GM21528 (cell line): ENCODE results near the gene ARHGAP20.
A peak's percentile ranks its signal among the peaks of the same experiment; 100 is the strongest.
"Not testable (repeated sequence)": the region's sequence is repeated elsewhere in the genome, so short reads cannot be mapped to it uniquely, and the experiment has no call there.

ENCODE experiments used
- ATAC-seq: cut with Tn5 transposase; IDR thresholded peaks from one replicate; pipeline ENCODE4 v1.9.1; 2021; ENCODE audit warnings: mild to moderate bottlenecking, moderate library complexity; ENCODE audit not compliant: unreplicated experiment, low FRiP score

ARHGAP20 gene

DNA sequence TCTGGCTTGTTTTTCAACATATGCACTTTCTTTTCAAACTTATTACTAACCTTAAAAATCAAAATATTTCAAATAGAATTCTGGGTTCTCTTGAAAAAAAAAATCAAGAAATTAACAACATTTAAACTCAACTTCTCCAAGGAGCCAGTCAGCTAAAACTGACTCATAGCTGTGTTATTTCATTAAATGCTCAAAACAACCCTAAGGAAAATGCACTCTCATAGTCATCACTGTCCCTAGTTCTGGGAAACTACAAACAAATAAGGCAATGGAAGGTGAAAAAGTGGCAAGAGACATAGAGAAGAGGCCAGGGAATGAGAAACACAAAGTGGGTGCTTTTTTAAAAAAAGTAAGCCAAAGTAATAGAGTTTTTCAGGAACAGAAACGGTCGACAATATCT, 4.1 kb upstream of the ARHGAP20 start:
- ATAC-seq, result no peak

DNA sequence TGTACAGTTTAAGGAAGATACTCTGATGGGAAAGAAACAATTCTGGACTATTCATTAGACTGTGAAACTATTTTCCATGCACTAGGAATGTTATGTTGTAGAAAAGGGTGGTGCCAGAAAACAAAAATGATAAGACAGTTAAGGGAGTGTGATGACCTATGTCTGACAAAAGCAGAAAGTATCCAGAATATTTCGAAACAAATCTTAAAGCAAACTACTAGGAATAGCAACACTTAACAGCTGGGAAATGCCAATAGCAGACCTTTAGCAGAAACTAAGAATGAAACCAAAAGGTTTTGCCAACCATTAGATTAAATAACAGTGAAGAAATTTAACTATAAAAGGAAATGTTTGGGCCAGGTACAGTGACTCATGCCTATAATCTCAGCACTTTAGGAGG, 3.3 kb upstream of the ARHGAP20 start:
- no peak for ATAC-seq

DNA sequence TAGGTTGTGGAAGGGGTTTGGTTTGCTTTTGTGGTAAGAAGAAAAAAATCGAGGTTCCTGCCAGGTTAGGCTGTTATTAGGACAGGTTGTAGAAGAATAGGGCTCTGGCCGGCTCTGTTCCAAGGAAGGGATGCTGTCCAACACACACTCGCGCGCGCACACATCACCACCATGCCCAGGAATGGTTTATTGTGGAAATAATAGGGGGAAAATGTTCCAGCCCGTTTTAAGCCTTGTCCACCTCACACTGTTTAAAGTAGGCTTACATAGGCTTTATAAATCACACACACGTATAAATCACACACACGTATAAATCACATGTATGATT, 1.2 kb upstream of the ARHGAP20 start:
- no peak for ATAC-seq

DNA sequence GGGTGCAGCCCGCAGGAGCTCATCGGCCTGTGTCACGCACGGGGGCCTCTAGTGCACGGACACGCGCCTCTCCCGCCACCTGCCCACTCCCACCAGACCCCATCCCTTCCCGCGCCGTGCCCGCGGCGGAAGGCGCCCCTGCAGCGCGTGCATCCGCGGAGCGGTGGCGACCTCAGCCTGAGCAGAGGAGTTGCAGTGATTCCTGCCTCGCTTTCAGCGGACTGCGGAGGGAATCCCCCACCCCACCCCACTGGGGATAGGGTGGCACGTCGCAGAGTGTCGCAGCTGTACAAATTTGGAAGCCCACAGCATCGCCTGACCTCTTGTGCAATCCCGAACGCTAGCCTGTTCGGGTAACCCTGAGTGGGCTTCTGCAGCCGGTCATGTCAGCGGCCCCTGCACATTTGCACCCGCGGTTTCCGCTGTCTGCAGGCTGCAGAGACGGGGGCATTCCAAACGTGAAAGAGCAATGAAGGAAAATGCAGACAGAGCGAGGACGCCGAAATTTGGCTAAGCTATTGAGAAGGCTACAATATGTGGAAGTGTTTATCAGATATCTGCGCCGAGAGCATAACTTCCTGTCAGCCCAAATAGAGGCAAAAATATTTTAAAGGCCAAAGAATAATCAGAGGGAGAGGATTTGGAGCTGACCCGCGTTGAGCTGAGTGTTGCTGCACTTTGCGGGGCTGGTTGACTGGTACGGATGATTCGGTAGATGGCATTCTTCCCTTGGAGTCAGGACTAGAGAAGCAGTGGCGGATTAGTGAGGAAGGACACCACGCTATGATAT, 617 bp upstream of the ARHGAP20 start:
- ATAC-seq, result peak; percentile 14

DNA sequence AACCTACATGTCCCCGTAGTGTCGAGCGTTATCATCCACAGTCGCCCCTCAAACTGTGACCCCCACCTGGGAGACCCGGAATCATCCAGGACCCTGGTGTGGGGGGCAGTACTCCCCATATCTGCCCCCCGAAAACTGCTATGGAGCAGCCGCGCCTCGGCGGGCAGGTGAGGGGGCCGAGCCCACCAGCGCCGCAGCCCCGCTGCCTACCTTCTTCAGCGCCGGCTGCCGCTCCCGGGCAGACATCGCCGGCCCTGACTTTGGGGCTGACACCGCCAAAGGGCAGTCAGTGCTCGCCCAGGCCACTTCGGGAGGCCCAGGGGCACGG, 825 bp downstream of the ARHGAP20 start:
- ATAC-seq, result no peak

DNA sequence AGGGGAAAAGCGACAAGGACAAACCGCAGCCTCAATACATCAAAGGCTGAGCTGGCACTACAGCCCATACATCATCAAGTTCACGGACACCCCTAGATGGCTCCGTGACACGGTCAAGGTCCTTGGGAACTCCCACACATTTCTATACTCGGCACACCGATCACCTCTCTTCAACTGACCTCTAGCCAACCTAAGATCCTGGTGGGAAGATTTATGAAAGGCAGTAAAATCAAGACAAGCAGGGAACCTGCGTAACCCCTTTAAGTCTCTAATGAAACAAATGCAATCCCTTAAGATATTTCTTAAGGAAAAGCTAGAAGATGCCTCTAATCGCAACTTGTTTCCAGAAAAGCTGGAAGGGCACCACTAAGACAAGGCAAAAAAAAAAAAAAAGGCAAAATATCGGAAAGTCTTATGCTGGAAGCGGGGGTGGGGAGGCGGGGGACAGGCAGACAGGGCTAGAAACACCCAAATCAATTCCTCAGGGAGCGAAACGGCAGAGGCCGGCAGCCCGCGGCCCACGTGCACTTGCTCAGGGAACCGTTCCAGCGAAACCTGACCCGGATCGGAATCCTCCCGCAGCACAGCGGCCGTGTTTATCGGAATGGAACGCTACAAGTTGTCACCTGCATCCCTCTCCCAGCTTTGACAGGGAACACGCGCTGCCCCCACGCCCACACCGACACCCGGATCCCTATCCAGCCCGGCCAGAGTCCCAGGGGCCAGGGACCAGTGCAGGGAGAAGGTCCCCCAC, 1.4 kb downstream of the ARHGAP20 start:
- ATAC-seq, result no peak

DNA sequence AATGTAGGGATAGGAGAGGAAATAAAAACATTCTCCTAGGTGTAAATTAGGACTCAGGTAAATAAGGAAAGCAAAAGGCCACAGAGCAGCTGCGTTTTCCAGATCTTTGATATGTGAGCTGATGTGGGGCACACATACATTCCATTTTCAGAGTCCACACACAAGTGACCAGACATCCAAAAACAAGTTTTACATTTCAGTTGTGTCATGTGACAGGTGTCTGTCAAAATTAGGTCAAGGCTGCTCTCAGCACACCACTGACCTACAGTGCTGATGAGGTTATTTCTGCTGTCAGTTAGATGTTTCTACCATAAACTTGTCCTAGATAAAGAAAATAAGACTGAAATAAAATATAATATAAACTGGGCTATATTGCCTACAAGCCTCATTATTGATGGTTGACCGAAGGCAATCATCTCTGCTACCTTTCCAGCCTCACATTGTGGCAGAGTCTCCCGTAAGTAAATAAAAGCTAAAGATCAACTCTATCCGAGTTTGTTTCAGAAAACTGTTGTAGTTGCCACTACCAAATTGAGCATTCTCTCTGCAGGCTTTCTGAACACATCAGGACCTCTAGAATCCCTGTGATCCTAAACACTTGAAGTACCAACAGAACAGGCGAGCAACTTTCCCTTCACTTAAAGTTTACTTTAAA, 7.9 kb downstream of the ARHGAP20 start:
- ATAC-seq, result no peak

DNA sequence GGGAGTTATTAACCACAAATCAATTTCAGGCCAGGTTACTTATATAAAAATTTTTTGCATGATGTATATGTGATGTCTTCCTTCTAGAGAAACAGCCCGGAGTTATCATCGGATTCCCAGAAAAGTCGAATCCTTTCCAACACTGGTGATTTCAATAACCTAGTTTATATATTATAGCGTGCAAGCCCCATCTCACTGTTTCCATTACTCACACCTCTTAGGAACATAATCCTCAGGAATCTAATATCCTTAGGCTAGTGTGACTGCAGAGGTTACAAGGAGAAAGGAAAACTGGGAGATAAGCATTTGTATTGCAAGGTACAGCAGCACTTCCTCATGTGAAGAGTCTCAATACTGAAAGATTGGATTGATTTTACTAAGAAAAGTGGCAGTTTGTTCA, 20.3 kb downstream of the ARHGAP20 start:
- no peak for ATAC-seq

DNA sequence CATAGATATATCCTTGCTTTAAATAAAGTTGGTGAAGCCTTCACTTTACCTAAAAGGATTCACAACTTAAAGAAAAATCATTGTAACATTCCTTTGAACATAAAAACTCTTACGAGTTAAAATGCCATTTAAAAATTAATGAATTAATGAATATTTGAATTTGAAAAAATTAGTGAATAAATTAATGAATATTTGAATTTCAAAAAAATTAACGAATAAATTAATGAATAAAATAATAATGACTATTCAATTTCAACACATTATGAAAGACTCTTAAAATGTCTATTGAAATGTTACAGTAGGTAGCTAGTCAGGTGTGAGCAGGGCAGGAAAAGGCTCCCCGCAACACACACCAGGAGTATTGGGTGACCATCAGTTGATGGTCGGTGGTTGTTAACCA, 22.9 kb downstream of the ARHGAP20 start:
- ATAC-seq, result no peak

DNA sequence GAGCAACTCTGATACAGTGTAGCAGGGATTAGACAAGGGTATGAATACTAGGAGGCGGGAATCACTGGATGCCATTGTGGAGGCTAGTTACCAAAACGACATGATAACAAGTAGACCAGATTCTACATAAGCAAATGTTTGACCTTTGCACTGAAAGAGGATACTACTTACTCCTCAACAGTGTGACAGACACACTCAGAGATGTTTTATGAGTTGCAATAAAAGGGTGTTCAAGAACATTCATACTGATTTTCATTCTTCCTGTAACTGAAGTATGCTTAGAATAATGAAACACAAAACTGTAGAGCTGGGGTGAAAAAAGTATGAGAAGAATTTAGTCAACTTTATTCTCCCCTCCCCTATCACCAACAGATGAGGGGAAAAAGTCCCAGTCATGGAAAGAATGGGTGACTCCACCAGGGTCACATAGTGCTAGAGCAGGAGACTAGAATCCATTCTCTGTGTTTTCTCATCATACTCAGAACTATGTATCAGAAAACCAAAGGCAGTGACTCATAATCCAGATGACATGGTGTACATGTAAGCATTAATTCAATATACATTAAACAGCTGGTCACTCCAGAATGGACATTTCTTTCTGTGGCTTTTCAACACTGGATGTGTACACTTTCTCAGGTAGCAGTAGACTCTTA, 32.8 kb downstream of the ARHGAP20 start:
- no peak for ATAC-seq

DNA sequence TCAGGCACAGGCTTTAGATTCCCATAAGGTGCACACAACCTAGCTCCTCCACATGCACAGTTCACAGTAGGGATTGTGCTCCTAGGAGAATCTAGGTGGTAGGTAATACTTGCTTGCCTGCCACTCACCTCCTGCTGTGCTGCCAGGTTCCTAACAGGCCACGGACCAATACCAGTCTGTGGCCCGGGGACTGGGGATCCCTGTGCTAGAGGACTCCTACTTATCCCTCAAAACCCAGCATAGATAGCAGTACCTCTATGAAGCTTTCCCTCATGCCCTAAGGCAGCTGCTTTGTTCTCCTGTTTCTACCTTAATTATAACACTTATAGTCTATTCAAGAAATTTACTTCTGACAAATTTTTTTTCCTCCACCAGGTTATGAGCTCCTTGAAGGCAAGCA, 36.7 kb downstream of the ARHGAP20 start:
- no peak for ATAC-seq

DNA sequence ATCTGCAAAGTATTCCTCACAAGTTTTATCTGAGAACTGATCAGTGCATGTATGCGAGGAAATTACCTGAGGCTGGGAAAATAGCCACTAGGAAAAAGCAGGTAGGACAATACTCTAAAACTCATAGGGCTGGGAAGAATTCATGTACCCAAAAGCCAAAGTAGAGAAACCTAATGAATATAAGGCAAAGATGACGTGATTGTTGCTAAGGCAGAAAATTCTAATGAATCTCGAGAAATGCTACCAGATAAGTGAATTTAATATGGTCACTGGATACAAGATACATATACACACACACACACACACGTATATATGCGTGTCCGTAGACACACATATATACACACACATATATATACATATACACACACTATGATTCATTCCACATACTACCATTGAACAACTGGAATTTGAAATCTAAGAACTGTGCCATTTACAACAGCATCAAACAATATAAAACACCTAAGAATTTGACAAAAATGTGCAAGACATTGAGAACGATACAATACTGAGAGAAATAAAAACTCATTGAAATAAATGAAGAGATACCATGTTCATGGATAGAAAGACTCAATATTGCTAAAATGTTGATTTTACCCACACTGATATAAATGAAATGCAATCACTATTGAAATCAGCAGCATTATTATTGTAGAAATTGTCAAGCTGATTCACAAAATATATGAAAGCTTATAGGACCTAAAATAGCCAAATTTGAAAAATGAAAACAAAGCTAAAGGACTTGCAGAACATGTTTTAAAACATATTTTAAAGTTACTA, 46.4 kb downstream of the ARHGAP20 start:
- no peak for ATAC-seq

DNA sequence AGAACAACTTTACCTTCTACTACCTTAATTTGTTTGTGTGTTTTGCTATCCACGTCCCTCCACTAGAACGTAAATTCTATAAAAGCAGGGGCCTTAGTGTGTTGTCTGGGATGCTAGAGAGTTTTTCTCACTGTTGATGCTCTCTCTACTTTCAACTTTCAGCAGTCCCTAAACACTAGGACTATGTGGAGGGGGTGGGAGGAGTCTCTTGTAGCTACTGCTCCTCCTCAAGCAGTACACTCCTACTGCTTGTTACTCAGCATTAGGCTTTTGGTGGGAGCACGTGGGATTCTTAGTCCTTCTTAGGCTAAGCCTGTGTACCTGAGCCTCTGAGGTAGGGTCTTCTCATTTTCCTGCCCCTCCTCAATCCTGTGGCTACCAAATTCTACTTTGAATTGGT, 56.3 kb downstream of the ARHGAP20 start:
- ATAC-seq, result no peak

DNA sequence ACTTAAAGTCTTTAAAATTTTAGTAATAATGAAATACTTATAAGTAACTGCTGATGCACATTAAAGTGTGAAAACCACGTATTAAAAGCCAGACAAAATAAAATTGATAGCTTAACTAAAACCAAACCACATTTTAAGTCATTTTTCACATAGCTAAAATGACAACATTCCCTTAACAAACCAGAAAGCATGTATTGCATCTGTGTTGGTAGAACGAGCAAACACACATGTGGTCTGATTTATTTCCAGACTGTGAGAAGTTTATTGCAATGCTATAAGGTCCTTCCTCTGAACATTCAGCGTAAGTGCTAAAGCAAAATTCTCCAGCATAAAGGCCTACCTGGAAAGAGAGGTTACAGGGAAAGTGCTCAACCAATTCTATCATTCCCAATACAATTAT, 57.8 kb downstream of the ARHGAP20 start:
- no peak for ATAC-seq

DNA sequence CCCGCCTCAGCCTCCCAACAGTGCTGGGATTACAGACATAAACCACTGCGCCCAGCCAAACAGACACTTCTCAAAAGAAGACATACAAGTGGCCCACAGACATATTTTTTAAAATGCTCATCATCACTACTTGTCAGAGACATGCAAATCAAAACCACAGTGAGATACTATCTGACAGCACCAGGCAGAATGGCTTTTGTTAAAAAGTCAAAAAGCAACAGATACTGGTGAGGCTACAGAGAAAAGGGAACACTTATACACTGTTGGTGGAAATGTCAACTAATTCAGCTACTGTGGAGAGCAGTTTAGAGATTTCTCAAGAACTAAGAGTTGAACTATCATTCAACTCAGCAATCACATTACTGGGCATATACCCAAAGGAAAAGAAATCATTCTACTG, 67.0 kb downstream of the ARHGAP20 start:
- no peak for ATAC-seq

DNA sequence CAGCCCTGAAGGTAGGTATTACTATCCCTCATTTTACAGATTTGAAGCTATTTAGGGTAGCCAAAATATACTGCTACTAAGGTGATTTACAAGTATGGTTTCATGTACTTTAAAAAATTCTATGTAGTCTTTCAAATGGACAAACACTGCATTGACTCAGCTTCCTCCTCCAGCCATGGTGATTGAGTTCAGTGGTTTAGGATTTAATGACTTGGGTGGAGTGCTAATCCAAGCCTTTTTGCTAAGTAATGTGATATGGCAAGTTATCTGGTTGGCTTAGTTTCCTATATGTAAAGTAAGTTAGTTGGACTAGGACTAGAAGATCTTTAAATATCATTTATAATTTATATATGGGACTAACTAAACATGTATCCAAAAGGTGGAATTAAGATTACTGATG, 77.9 kb downstream of the ARHGAP20 start:
- ATAC-seq, result no peak

DNA sequence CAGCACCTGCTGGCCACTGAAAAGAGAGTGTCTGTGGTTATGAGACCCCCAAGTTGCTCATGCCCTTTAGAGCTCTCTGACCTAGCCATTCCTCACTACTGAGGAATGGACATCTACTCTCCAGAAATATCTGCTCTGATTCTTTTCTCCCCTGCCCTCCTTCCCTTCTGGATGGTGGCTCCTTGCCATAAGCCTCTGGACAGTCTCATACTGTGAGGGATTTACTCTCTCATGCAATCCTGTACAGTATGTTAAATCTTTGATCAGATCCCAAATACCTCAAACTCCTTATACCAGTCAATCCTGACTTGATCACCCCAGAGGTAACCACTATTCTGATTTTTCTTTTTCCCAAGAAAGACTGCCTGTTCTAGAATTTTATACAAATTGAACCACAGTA, 80.7 kb downstream of the ARHGAP20 start:
- ATAC-seq, result no peak

DNA sequence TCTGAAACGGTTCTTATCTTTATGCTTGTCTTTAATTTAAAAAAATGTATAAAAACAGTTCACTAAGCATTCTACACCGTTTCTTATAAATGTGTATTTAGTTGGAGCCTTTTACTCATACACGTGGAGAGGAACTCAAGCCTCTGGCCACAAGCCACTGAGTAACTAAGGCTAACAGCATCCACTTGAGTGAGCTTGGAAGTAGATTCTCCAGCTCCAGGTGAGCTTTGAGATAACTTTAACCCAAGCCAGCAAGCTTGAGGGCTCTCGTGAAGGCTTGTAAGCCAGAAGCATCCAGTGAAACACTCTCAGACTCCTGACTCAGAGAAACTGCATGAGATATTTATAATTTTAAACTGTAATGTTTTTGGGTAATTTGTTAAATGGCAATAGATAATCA, 82.6 kb downstream of the ARHGAP20 start:
- no peak for ATAC-seq

DNA sequence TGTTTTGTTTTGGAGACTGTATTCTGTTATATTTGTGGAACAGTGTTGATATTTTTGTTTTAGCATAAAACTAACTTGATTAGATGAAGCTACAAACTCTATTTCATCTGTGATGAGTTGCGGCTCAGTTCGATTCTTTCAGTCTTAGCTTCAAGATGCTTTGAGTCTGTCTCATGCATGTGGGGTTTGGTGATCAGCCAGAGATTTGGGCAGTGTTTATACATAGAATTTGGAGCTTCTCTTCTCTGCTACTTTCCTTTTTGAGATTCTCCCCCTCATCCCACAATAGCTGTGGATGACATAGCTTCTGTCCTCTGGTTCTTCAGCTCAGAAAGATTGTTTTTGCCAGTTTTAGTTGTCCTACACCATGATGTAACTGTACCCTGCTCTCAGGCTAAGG, 90.4 kb downstream of the ARHGAP20 start:
- ATAC-seq, result no peak

DNA sequence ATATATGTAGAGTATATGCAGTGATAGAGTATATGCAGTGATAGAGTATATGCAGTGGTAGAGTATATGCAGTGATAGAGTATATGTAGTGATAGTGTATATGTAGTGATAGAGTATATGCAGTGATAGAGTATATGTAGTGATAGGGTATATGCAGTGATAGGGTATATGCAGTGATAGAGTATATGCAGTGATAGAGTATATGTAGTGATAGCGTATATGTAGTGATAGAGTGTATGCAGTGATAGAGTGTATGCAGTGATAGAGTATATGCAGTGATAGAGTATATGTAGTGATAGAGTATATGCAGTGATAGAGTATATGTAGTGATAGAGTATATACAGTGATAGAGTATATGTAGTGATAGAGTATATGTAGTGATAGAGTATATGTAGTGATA, 92.9 kb downstream of the ARHGAP20 start:
- not testable (repeated sequence) for ATAC-seq

DNA sequence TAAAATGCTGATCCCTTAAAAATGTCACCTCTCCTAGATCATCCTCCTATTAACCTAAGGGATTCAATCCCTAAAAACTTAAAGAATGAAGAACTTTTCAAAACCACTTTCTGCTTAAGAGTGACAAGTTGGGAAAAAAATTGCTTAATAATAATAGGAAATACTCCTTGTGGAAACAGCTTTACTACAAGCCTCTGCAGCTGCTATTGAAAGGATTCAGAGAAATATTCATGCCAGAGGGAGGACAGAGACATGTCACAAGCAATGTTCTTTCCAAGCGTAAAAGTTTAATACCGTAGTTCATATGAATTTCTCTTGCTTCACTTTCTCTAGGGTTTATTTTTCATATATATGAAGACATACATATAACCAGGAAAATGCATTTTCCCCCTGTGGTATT, 98.2 kb downstream of the ARHGAP20 start:
- ATAC-seq, result no peak
